DOHH2 (cell line): ENCODE results near the gene ADAMTS5.

Experiments used
- EZH2phosphoT487 ChIP-seq: fragments of 200-600 bp; sonication (generic); IDR thresholded peaks from 2 replicates; pipeline ENCODE4 v1.6.1; 2017; ENCODE audit warnings: borderline replicate concordance, mild to moderate bottlenecking, antibody characterized with exemption, low read length, moderate library complexity, mixed read lengths
- TF ChIP-seq, protein P1 (sequence below): fragments of 200-600 bp; sonication (generic); IDR thresholded peaks from one replicate; pipeline ENCODE4 v1.5.1; 2014; ENCODE audit warnings: antibody characterized with exemption, mild to moderate bottlenecking, low read depth, low read length; ENCODE audit not compliant: poor library complexity, severe bottlenecking

DNA sequence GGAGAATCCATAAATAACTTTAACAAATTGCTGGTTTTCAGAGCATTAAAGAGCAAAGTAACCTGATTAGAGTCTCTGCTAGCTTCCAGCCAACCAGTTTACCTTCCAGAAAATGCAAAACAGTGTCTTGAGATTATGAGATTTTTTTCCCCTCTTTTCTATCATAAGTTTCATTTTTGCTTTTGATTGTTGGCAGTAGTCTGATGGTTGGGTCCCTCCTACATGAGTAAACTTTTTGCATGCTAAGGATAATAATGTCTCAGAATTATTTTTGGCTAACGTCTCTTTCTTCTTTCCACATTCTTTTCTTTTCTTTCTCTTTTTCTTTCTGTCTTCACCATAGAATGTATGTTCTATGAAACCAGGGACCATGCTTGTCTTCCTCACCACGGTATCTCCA is 6.3 kb upstream of the ADAMTS5 start:
- TF ChIP-seq, protein P1, sequence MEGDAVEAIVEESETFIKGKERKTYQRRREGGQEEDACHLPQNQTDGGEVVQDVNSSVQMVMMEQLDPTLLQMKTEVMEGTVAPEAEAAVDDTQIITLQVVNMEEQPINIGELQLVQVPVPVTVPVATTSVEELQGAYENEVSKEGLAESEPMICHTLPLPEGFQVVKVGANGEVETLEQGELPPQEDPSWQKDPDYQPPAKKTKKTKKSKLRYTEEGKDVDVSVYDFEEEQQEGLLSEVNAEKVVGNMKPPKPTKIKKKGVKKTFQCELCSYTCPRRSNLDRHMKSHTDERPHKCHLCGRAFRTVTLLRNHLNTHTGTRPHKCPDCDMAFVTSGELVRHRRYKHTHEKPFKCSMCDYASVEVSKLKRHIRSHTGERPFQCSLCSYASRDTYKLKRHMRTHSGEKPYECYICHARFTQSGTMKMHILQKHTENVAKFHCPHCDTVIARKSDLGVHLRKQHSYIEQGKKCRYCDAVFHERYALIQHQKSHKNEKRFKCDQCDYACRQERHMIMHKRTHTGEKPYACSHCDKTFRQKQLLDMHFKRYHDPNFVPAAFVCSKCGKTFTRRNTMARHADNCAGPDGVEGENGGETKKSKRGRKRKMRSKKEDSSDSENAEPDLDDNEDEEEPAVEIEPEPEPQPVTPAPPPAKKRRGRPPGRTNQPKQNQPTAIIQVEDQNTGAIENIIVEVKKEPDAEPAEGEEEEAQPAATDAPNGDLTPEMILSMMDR = no peak
- TF ChIP-seq EZH2phosphoT487 = no peak
